ENCODE measurements around the gene HEXB. TPM values are rescaled to one million over a fixed set of nuclear protein-coding genes. Genes with fewer than 3 reads are reported as not detected.

HEXB gene
- total and polyA plus RNA-seq, 9 of the 15 experiments (the other 6 are each of a cell fraction or from before 2014, with no cell fraction given) = 22.9 to 158 (median 108) TPM

GRCh38 chr5:74684900-74685851 lies at the start of gene HEXB (continued):
- TF ChIP-seq GATA2 (CRISPR knock-in tag; IDR thresholded peaks at IDR 0.05) (no peak), PHF21A (IDR thresholded peaks at IDR 0.05; ENCODE audit: borderline replicate concordance, low read depth) (no peak), SNIP1 (IDR thresholded peaks at IDR 0.05; ENCODE audit: low read depth) (no peak), ZC3H11A (IDR thresholded peaks at IDR 0.05; ENCODE audit: low read depth, low read length) (no peak), ZNF174 (CRISPR knock-in tag; IDR thresholded peaks at IDR 0.05) (no peak)
- TF ChIP-seq, protein P1, sequence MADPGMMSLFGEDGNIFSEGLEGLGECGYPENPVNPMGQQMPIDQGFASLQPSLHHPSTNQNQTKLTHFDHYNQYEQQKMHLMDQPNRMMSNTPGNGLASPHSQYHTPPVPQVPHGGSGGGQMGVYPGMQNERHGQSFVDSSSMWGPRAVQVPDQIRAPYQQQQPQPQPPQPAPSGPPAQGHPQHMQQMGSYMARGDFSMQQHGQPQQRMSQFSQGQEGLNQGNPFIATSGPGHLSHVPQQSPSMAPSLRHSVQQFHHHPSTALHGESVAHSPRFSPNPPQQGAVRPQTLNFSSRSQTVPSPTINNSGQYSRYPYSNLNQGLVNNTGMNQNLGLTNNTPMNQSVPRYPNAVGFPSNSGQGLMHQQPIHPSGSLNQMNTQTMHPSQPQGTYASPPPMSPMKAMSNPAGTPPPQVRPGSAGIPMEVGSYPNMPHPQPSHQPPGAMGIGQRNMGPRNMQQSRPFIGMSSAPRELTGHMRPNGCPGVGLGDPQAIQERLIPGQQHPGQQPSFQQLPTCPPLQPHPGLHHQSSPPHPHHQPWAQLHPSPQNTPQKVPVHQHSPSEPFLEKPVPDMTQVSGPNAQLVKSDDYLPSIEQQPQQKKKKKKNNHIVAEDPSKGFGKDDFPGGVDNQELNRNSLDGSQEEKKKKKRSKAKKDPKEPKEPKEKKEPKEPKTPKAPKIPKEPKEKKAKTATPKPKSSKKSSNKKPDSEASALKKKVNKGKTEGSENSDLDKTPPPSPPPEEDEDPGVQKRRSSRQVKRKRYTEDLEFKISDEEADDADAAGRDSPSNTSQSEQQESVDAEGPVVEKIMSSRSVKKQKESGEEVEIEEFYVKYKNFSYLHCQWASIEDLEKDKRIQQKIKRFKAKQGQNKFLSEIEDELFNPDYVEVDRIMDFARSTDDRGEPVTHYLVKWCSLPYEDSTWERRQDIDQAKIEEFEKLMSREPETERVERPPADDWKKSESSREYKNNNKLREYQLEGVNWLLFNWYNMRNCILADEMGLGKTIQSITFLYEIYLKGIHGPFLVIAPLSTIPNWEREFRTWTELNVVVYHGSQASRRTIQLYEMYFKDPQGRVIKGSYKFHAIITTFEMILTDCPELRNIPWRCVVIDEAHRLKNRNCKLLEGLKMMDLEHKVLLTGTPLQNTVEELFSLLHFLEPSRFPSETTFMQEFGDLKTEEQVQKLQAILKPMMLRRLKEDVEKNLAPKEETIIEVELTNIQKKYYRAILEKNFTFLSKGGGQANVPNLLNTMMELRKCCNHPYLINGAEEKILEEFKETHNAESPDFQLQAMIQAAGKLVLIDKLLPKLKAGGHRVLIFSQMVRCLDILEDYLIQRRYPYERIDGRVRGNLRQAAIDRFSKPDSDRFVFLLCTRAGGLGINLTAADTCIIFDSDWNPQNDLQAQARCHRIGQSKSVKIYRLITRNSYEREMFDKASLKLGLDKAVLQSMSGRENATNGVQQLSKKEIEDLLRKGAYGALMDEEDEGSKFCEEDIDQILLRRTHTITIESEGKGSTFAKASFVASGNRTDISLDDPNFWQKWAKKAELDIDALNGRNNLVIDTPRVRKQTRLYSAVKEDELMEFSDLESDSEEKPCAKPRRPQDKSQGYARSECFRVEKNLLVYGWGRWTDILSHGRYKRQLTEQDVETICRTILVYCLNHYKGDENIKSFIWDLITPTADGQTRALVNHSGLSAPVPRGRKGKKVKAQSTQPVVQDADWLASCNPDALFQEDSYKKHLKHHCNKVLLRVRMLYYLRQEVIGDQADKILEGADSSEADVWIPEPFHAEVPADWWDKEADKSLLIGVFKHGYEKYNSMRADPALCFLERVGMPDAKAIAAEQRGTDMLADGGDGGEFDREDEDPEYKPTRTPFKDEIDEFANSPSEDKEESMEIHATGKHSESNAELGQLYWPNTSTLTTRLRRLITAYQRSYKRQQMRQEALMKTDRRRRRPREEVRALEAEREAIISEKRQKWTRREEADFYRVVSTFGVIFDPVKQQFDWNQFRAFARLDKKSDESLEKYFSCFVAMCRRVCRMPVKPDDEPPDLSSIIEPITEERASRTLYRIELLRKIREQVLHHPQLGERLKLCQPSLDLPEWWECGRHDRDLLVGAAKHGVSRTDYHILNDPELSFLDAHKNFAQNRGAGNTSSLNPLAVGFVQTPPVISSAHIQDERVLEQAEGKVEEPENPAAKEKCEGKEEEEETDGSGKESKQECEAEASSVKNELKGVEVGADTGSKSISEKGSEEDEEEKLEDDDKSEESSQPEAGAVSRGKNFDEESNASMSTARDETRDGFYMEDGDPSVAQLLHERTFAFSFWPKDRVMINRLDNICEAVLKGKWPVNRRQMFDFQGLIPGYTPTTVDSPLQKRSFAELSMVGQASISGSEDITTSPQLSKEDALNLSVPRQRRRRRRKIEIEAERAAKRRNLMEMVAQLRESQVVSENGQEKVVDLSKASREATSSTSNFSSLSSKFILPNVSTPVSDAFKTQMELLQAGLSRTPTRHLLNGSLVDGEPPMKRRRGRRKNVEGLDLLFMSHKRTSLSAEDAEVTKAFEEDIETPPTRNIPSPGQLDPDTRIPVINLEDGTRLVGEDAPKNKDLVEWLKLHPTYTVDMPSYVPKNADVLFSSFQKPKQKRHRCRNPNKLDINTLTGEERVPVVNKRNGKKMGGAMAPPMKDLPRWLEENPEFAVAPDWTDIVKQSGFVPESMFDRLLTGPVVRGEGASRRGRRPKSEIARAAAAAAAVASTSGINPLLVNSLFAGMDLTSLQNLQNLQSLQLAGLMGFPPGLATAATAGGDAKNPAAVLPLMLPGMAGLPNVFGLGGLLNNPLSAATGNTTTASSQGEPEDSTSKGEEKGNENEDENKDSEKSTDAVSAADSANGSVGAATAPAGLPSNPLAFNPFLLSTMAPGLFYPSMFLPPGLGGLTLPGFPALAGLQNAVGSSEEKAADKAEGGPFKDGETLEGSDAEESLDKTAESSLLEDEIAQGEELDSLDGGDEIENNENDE (IDR thresholded peaks at IDR 0.05; ENCODE audit: low read depth, low read length) = no peak
- TF ChIP-seq, protein P2, sequence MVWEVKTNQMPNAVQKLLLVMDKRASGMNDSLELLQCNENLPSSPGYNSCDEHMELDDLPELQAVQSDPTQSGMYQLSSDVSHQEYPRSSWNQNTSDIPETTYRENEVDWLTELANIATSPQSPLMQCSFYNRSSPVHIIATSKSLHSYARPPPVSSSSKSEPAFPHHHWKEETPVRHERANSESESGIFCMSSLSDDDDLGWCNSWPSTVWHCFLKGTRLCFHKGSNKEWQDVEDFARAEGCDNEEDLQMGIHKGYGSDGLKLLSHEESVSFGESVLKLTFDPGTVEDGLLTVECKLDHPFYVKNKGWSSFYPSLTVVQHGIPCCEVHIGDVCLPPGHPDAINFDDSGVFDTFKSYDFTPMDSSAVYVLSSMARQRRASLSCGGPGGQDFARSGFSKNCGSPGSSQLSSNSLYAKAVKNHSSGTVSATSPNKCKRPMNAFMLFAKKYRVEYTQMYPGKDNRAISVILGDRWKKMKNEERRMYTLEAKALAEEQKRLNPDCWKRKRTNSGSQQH (CRISPR knock-in tag; IDR thresholded peaks at IDR 0.05) = no peak
